Keratinocyte (primary cell): ENCODE results near the gene MIGA2. TPM values are rescaled to one million over a fixed set of nuclear protein-coding genes. Genes with fewer than 3 reads are reported as not detected.

Source experiments
- DNase-seq: peaks from one replicate; pipeline ENCODE4 v3.0.0-alpha.2; 2011; ENCODE audit warnings: low read depth, missing footprints, low spot score
- FAIRE-seq: peaks from 2 replicates; lab custom pipeline; 2011; peaks lifted over from hg19 to GRCh38; lab: Jason Lieb, UNC
- H2AFZ ChIP-seq: 2 replicates; pipeline ENCODE4 v1.6.0; 2012; ENCODE audit warnings: low read length, control low read depth, inconsistent platforms; ENCODE audit not compliant: control insufficient read depth
- H3K27ac ChIP-seq: 2 replicates; pipeline ENCODE4 v1.5.1; 2011; ENCODE audit warnings: low read length; ENCODE audit not compliant: control insufficient read depth, insufficient read depth
- H3K27me3 ChIP-seq: 3 replicates; pipeline ENCODE4 v1.6.0; 2011; ENCODE audit warnings: low read length; ENCODE audit not compliant: control insufficient read depth, insufficient read depth; ENCODE audit errors: extremely low read depth
- H3K36me3 ChIP-seq, 2 experiments: 2 replicates in 1 of 2; 3 replicates in 1 of 2; pipeline ENCODE4 v1.5.1; 2011; ENCODE audit warnings: low read length in 2 of 2, mild to moderate bottlenecking in 1 of 2; ENCODE audit not compliant: control insufficient read depth in 2 of 2, insufficient read depth in 2 of 2; ENCODE audit errors: extremely low read depth in 1 of 2
- H3K4me1 ChIP-seq: 3 replicates; pipeline ENCODE4 v1.5.1; 2011; ENCODE audit warnings: low read length; ENCODE audit not compliant: control insufficient read depth, insufficient read depth; ENCODE audit errors: extremely low read depth
- H3K4me2 ChIP-seq: 3 replicates; pipeline ENCODE4 v1.6.0; 2011; ENCODE audit warnings: low read depth, low read length; ENCODE audit not compliant: control insufficient read depth, insufficient read depth; ENCODE audit errors: extremely low read depth
- H3K4me3 ChIP-seq, 3 experiments: fragments of 200-600 bp in 1 of 3; sonication (generic) in 1 of 3; 2 replicates in 2 of 3; 3 replicates in 1 of 3; pipeline ENCODE4 v1.5.1; 2011 to 2016; ENCODE audit warnings: low read length in 3 of 3, mild to moderate bottlenecking in 3 of 3, control low read depth in 2 of 3, inconsistent platforms in 1 of 3, low read depth in 1 of 3, mixed read lengths in 1 of 3, mixed run types in 1 of 3, moderate library complexity in 1 of 3; ENCODE audit not compliant: control insufficient read depth in 2 of 3, insufficient read depth in 2 of 3; ENCODE audit errors: extremely low read depth in 1 of 3
- H3K79me2 ChIP-seq: 2 replicates; pipeline ENCODE4 v1.6.0; 2012; ENCODE audit warnings: low read length; ENCODE audit not compliant: control insufficient read depth, insufficient read depth
- H3K9ac ChIP-seq: 3 replicates; pipeline ENCODE4 v1.6.0; 2011; ENCODE audit warnings: low read length; ENCODE audit not compliant: control insufficient read depth, insufficient read depth; ENCODE audit errors: extremely low read depth
- H3K9me1 ChIP-seq: 3 replicates; pipeline ENCODE4 v1.6.0; 2011; ENCODE audit warnings: low read length; ENCODE audit not compliant: control insufficient read depth, insufficient read depth; ENCODE audit errors: extremely low read depth
- H3K9me3 ChIP-seq: 2 replicates; pipeline ENCODE4 v1.5.1; 2012; ENCODE audit warnings: low read depth, low read length; ENCODE audit not compliant: control insufficient read depth
- H4K20me1 ChIP-seq: 3 replicates; pipeline ENCODE4 v1.6.0; 2011; ENCODE audit warnings: low read length; ENCODE audit not compliant: control insufficient read depth, insufficient read depth; ENCODE audit errors: extremely low read depth
- EZH2 ChIP-seq: IDR thresholded peaks from one replicate; pipeline ENCODE4 v1.6.1; 2012; ENCODE audit warnings: inconsistent platforms, mild to moderate bottlenecking, low read length, moderate library complexity
- dilution Hi-C: fragments of 300-500 bp; cut with MboI; formaldehyde crosslinking; loops from one replicate; pipeline ENCODE4 v1.7.0; 2020; ENCODE audit warnings: low sequenced_read_pairs; ENCODE audit not compliant: extremely low pct_ligation_motif_present
- polyA plus RNA-seq, 5 experiments: library from polyadenylated mRNA; depleted of rRNA in 3 of 5; stranded (reverse) in 3 of 5; stranded (forward) in 1 of 5; unstranded in 1 of 5; fragments of >200 nt; gene quantifications; 1 replicate in 1 of 5; 2 replicates in 3 of 5; 3 replicates in 1 of 5; pipeline versions ENCODE4 v1.2.1 to v1.2.3, GENCODE V29; 2011 to 2012; ENCODE audit warnings: missing spikeins in 2 of 5, low read depth in 1 of 5, low replicate concordance in 1 of 5
- TF ChIP-seq, protein P1 (sequence below), 3 experiments: IDR thresholded peaks in 1 of 3; conservative IDR thresholded peaks in 1 of 3; optimal IDR thresholded peaks in 1 of 3; 2 replicates in 2 of 3; 3 replicates in 1 of 3; pipeline versions ENCODE3 to v1.5.1; 2011; ENCODE audit warnings: low read length in 3 of 3, mild to moderate bottlenecking in 3 of 3, moderate library complexity in 2 of 3, control low read depth in 1 of 3, inconsistent platforms in 1 of 3; ENCODE audit not compliant: insufficient read depth in 2 of 3; ENCODE audit errors: extremely low read depth in 1 of 3

The MIGA2 gene
- polyA plus RNA-seq, 1 donor (not counting 4 experiments of a cell fraction or from before 2014, with no cell fraction given): 8.5 TPM

DNA sequence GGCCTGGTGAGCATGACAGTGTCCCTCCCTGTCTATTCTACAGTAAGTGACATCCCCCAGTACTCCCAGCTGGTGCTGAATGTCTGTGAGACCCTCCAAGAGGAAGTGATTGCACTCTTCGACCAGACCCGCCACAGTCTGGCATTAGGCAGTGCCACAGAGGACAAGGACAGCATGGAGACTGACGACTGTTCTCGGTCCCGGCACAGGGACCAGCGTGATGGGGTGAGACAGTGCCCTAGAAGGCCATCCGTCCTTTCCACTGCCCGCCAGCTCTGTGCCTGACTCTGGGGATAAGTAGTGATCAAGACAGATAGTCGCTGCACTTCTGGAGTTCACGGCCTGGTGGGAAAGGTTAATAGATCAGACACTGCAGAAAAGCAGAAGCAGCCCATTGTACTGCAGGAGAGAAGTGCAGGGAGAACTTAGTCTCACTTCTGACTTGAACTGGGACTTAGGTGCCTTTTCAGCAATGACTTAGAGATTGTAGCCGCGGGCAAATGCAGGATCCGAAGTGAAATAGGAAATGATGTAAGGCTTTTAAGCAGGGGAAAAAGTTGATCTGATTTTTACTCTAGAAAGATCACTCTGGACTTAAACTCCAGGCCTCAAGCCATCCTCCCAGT lies 36.7 kb upstream of the MIGA2 start:
- no peak for TF ChIP-seq EZH2
- TF ChIP-seq, protein P1, sequence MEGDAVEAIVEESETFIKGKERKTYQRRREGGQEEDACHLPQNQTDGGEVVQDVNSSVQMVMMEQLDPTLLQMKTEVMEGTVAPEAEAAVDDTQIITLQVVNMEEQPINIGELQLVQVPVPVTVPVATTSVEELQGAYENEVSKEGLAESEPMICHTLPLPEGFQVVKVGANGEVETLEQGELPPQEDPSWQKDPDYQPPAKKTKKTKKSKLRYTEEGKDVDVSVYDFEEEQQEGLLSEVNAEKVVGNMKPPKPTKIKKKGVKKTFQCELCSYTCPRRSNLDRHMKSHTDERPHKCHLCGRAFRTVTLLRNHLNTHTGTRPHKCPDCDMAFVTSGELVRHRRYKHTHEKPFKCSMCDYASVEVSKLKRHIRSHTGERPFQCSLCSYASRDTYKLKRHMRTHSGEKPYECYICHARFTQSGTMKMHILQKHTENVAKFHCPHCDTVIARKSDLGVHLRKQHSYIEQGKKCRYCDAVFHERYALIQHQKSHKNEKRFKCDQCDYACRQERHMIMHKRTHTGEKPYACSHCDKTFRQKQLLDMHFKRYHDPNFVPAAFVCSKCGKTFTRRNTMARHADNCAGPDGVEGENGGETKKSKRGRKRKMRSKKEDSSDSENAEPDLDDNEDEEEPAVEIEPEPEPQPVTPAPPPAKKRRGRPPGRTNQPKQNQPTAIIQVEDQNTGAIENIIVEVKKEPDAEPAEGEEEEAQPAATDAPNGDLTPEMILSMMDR (optimal IDR thresholded peaks at IDR 0.05 in 1 of 3, IDR thresholded peaks at IDR 0.05 in 1 of 3, conservative IDR thresholded peaks at IDR 0.05 in 1 of 3; ENCODE audit: extremely low read depth in 1 of 3, insufficient read depth in 2 of 3, low read length in 3 of 3): no peak
- Histone ChIP-seq H3K36me3 (peaks cover 38 to 66% of the 10 kb centered on the region in 2 experiments), H3K79me2 (no peaks in the 10 kb centered on the region), H3K27me3 (no peaks in the 10 kb centered on the region), H2AFZ (no peak overlapping the region), H3K27ac (no peak overlapping the region), H3K4me3 (no peak overlapping the region), H3K4me1 (peaks cover 7% of the 10 kb centered on the region), H3K9ac (no peak overlapping the region), H3K9me3 (no peaks in the 10 kb centered on the region), H4K20me1 (no peaks in the 10 kb centered on the region), H3K9me1 (no peaks in the 10 kb centered on the region), H3K4me2 (no peak overlapping the region)
- DNase-seq (no peak), FAIRE-seq (no peak)
- dilution Hi-C loops: no loop called here

DNA sequence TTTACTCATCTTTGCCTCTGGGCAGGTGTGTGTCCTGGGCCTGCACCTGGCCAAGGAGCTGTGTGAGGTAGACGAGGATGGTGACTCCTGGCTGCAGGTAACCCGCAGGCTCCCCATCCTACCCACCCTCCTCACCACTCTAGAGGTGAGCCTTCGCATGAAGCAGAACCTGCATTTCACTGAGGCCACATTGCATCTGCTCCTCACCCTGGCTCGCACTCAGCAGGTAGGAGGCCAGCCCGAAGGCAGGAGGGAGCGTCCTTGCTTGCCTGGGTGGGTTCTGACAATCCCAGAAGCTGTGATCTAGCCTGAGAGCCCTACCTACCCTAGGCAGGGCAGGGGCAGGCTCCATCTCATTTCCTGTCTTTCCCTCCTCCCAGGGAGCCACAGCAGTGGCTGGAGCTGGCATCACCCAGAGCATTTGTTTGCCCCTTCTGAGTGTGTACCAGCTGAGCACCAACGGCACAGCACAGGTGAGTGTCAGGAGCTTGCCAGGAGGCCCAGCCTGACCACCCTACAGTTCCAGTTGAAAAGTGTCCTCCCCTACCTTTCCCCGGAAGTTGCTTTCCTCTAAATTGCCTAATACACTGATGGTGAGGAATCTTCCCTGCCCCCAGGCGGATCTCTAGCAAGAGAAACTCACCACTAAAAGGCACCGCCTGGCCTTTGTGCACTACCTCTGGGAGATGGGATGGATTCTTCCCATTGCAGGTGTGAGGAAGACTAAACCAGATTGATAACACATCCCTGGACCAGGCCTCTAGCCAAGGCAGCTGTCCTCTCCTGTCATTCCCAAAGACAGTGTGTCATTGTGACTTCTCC lies 34.7 kb upstream of the MIGA2 start:
- no peaks in the 10 kb centered on the region for H3K9me1 ChIP-seq
- no peak overlapping the region for H3K4me2 ChIP-seq
- DNase-seq (no peak), FAIRE-seq (no peak)
- peaks cover 44 to 63% of the 10 kb centered on the region in 2 experiments for H3K36me3 ChIP-seq
- dilution Hi-C loops: no loop called here
- H3K4me1 ChIP-seq: peaks cover 7% of the 10 kb centered on the region
- no peak overlapping the region for H2AFZ ChIP-seq
- TF ChIP-seq, protein P1 (optimal IDR thresholded peaks at IDR 0.05 in 1 of 3, IDR thresholded peaks at IDR 0.05 in 1 of 3, conservative IDR thresholded peaks at IDR 0.05 in 1 of 3; ENCODE audit: extremely low read depth in 1 of 3, insufficient read depth in 2 of 3, low read length in 3 of 3): no peak
- TF ChIP-seq EZH2: no peak
- no peaks in the 10 kb centered on the region for H3K9me3 ChIP-seq
- H3K79me2 ChIP-seq: no peaks in the 10 kb centered on the region
- H4K20me1 ChIP-seq: no peaks in the 10 kb centered on the region
- no peaks in the 10 kb centered on the region for H3K27me3 ChIP-seq
- no peak overlapping the region for H3K27ac ChIP-seq
- no peak overlapping the region for H3K9ac ChIP-seq
- no peak overlapping the region for H3K4me3 ChIP-seq
